Mesenchymal stem cell (in vitro differentiated cells and primary cell): Measurements from ENCODE around the gene BIRC5.

Experiments
- DNase-seq: peaks from one replicate; pipeline ENCODE4 v3.0.0-alpha.2; 2013
- H2AFZ ChIP-seq: one replicate; pipeline ENCODE4 v1.6.1; 2013; ENCODE audit warnings: low read depth, mild to moderate bottlenecking, control low read depth, inconsistent platforms, low read length, moderate library complexity
- H2AK5ac ChIP-seq: 2 replicates; pipeline ENCODE4 v1.6.1; 2013; ENCODE audit warnings: low read length, moderate library complexity, mild to moderate bottlenecking, inconsistent platforms; ENCODE audit not compliant: severe bottlenecking
- H2BK120ac ChIP-seq: one replicate; pipeline ENCODE4 v1.6.1; 2013; ENCODE audit warnings: low read depth, mild to moderate bottlenecking, inconsistent platforms, low read length, moderate library complexity
- H2BK12ac ChIP-seq, 2 experiments: one replicate each; pipeline ENCODE4 v1.6.1; 2013; ENCODE audit warnings: inconsistent platforms in 2 of 2, low read length in 2 of 2, mild to moderate bottlenecking in 2 of 2, moderate library complexity in 2 of 2, control low read depth in 1 of 2
- H2BK15ac ChIP-seq: one replicate; pipeline ENCODE4 v1.6.1; 2013; ENCODE audit warnings: mild to moderate bottlenecking, low read depth, inconsistent platforms; ENCODE audit not compliant: poor library complexity, severe bottlenecking
- H2BK5ac ChIP-seq: 2 replicates; pipeline ENCODE4 v1.6.1; 2013; ENCODE audit warnings: low read depth, mild to moderate bottlenecking, low read length, control low read depth, inconsistent platforms; ENCODE audit not compliant: poor library complexity, severe bottlenecking
- H3K14ac ChIP-seq, 2 experiments: one replicate each; pipeline ENCODE4 v1.6.1; 2013; ENCODE audit warnings: inconsistent platforms in 2 of 2, low read length in 2 of 2, control low read depth in 1 of 2, mild to moderate bottlenecking in 1 of 2, moderate library complexity in 1 of 2
- H3K18ac ChIP-seq, 2 experiments: one replicate each; pipeline ENCODE4 v1.6.1; 2013; ENCODE audit warnings: inconsistent platforms in 2 of 2, low read length in 2 of 2, control low read depth in 1 of 2, low read depth in 1 of 2, mild to moderate bottlenecking in 1 of 2
- H3K23ac ChIP-seq, 2 experiments: one replicate each; pipeline ENCODE4 v1.6.1; 2013; ENCODE audit warnings: inconsistent platforms in 2 of 2, low read length in 2 of 2, mild to moderate bottlenecking in 2 of 2, moderate library complexity in 2 of 2, control low read depth in 1 of 2
- H3K27ac ChIP-seq: 2 replicates; pipeline ENCODE4 v1.5.1; 2013; ENCODE audit warnings: mild to moderate bottlenecking, moderate library complexity, low read length, control low read depth, inconsistent platforms; ENCODE audit not compliant: poor library complexity, severe bottlenecking
- H3K27me3 ChIP-seq, 2 experiments: 2 replicates each; pipeline versions ENCODE4 v1.6.1 to v1.7.0; 2013; ENCODE audit warnings: low read length in 2 of 2, mild to moderate bottlenecking in 2 of 2, moderate library complexity in 2 of 2, control low read depth in 1 of 2, inconsistent platforms in 1 of 2; ENCODE audit not compliant: control insufficient read depth in 1 of 2, insufficient read depth in 1 of 2
- H3K36me3 ChIP-seq, 2 experiments: 2 replicates each; pipeline versions ENCODE4 v1.6.1 to v1.7.0; 2013; ENCODE audit warnings: low read length in 2 of 2, control low read depth in 1 of 2, inconsistent platforms in 1 of 2, low read depth in 1 of 2, mild to moderate bottlenecking in 1 of 2; ENCODE audit not compliant: insufficient read depth in 2 of 2, control insufficient read depth in 1 of 2
- H3K4ac ChIP-seq, 2 experiments: one replicate each; pipeline ENCODE4 v1.6.1; 2013; ENCODE audit warnings: inconsistent platforms in 2 of 2, low read length in 2 of 2, mild to moderate bottlenecking in 2 of 2, moderate library complexity in 2 of 2, control low read depth in 1 of 2, low read depth in 1 of 2
- H3K4me1 ChIP-seq: 2 replicates; pipeline ENCODE4 v1.6.1; 2013; ENCODE audit warnings: low read depth, low read length, control low read depth; ENCODE audit not compliant: control insufficient read depth, insufficient read depth
- H3K4me2 ChIP-seq: 2 replicates; pipeline ENCODE4 v1.6.1; 2013; ENCODE audit warnings: low read length, mild to moderate bottlenecking, inconsistent platforms; ENCODE audit not compliant: poor library complexity, severe bottlenecking
- H3K4me3 ChIP-seq, 2 experiments: 2 replicates each; pipeline versions ENCODE4 v1.5.1 to v1.7.0; 2013; ENCODE audit warnings: low read length in 2 of 2, mild to moderate bottlenecking in 2 of 2, control low read depth in 1 of 2, low read depth in 1 of 2; ENCODE audit not compliant: insufficient read depth in 1 of 2
- H3K79me1 ChIP-seq: replicated peaks from 2 replicates; pipeline ENCODE4 v1.6.1; 2013; ENCODE audit warnings: mild to moderate bottlenecking, control low read depth, low read length, inconsistent platforms; ENCODE audit not compliant: poor library complexity, severe bottlenecking
- H3K9ac ChIP-seq: 2 replicates; pipeline ENCODE4 v1.7.0; 2013; ENCODE audit warnings: mild to moderate bottlenecking, low read length, moderate library complexity
- H3K9me3 ChIP-seq: 2 replicates; pipeline ENCODE4 v1.7.0; 2013; ENCODE audit warnings: mild to moderate bottlenecking, low read length; ENCODE audit not compliant: control insufficient read depth
- H4K8ac ChIP-seq: one replicate; pipeline ENCODE4 v1.6.1; 2013; ENCODE audit warnings: inconsistent platforms, mild to moderate bottlenecking, low read length, moderate library complexity
- H4K91ac ChIP-seq: one replicate; pipeline ENCODE4 v1.6.1; 2013; ENCODE audit warnings: mild to moderate bottlenecking, low read length, inconsistent platforms
- WGBS: methylation state at CpG from one replicate; pipeline ENCODE4 v1.1.7; 2013; ENCODE audit warnings: mixed read lengths; 5-methylcytosine and 5-hydroxymethylcytosine counted together

BIRC5 gene

GRCh38 chr17:78255029-78255656, 41.1 kb downstream of the BIRC5 start:
- Histone ChIP-seq H3K4ac (peak overlapping the region; percentile 55 to 69), H2AK5ac (peak overlapping the region; percentile 63), H2AFZ (no peak overlapping the region), H2BK12ac (peak overlapping the region; percentile 60 to 97), H3K9ac (no peak overlapping the region), H3K79me1 (peaks cover 3% of the 10 kb centered on the region), H4K91ac (peak overlapping the region; percentile 80), H2BK5ac (no peak overlapping the region), H3K27ac (no peak overlapping the region), H3K18ac (peak overlapping the region; percentile 44 to 50), H3K4me1 (peaks cover 40% of the 10 kb centered on the region), H3K27me3 (peaks cover 0 to 29% of the 10 kb centered on the region in 2 experiments), H3K4me2 (no peak overlapping the region), H3K14ac (no peak overlapping the region), H3K36me3 (no peaks in the 10 kb centered on the region), H4K8ac (peak overlapping the region; percentile 12), H3K23ac (no peak overlapping the region), H3K9me3 (no peaks in the 10 kb centered on the region), H2BK120ac (peak overlapping the region; percentile 54), H2BK15ac (peak overlapping the region; percentile 98), H3K4me3 (no peak overlapping the region)
- WGBS: 97% methylated on average over 18 of the region's 18 CpGs
- DNase-seq: no peak

GRCh38 chr17:78255953-78256706, 42.1 kb downstream of the BIRC5 start:
- Histone ChIP-seq H2BK5ac (no peak overlapping the region), H3K4me2 (no peak overlapping the region), H2BK15ac (peak overlapping the region; percentile 85), H3K9ac (no peak overlapping the region), H2BK12ac (peak overlapping the region; percentile 81 to 96), H4K91ac (peak overlapping the region; percentile 96), H2BK120ac (peak overlapping the region; percentile 75), H2AK5ac (peak overlapping the region; percentile 68), H3K4ac (peak overlapping the region; percentile 52 to 55), H3K36me3 (no peaks in the 10 kb centered on the region), H3K14ac (no peak overlapping the region), H3K79me1 (peaks cover 3% of the 10 kb centered on the region), H3K23ac (no peak overlapping the region), H3K18ac (peak overlapping the region; percentile 34 to 73), H3K9me3 (no peaks in the 10 kb centered on the region), H4K8ac (peak overlapping the region; percentile 43), H3K27ac (no peak overlapping the region), H3K4me1 (peaks cover 36% of the 10 kb centered on the region), H3K27me3 (peaks cover 0 to 23% of the 10 kb centered on the region in 2 experiments), H3K4me3 (no peak overlapping the region), H2AFZ (peak overlapping the region; percentile 42)
- no peak for DNase-seq
- 78% methylated on average over 12 of the region's 14 CpGs for WGBS

- peaks cover 0 to 23% of the 10 kb centered on the region in 2 experiments for H3K27me3 ChIP-seq
- H4K8ac ChIP-seq: peak overlapping the region; percentile 43
- H3K4me2 ChIP-seq: no peak overlapping the region
- H2AK5ac ChIP-seq: peak overlapping the region; percentile 16
- WGBS: 46% methylated on average over 15 of the region's 18 CpGs
- peaks cover 34% of the 10 kb centered on the region for H3K4me1 ChIP-seq
- peak overlapping the region; percentile 60 to 89 for H3K4ac ChIP-seq
- H3K9me3 ChIP-seq: no peaks in the 10 kb centered on the region
- H2BK120ac ChIP-seq: peak overlapping the region; percentile 75
- peak overlapping the region in 1 of 2 experiments; percentile 89 for H3K14ac ChIP-seq
- no peak overlapping the region for H3K23ac ChIP-seq
- peak overlapping the region; percentile 4 for H3K27ac ChIP-seq
- H3K18ac ChIP-seq: peak overlapping the region; percentile 59 to 98
- H2BK12ac ChIP-seq: peak overlapping the region; percentile 81 to 96
- H3K4me3 ChIP-seq: no peak overlapping the region
- no peaks in the 10 kb centered on the region for H3K36me3 ChIP-seq
- H3K9ac ChIP-seq: no peak overlapping the region
- H2AFZ ChIP-seq: peak overlapping the region; percentile 42
- no peak overlapping the region for H2BK5ac ChIP-seq
- DNase-seq: no peak
- peak overlapping the region; percentile 96 for H4K91ac ChIP-seq
- peak overlapping the region; percentile 88 for H2BK15ac ChIP-seq
- peaks cover 3% of the 10 kb centered on the region for H3K79me1 ChIP-seq
These were observed 42.9 kb downstream of the BIRC5 start for GRCh38 chr17:78256707-78257591.
